Esophagus squamous epithelium (tissue), 5 donors: ENCODE results near the gene PLD2. TPM values are rescaled to one million over a fixed set of nuclear protein-coding genes. Genes with fewer than 3 reads are reported as not detected.

Source experiments
- DNase-seq: peaks from one replicate; lab custom pipeline; 2025; lab: John Stamatoyannopoulos, UW
- H3K27ac ChIP-seq, 4 donors: fragments of 200-600 bp; sonication (generic); one replicate each; pipeline ENCODE4 v1.5.1; 2016 to 2019; ENCODE audit warnings: mild to moderate bottlenecking in 1 of 4
- H3K27me3 ChIP-seq, 4 donors: fragments of 200-600 bp; sonication (generic); 1 replicate in 3 of 4; 2 replicates in 1 of 4; pipeline versions ENCODE4 v1.5.1 to v1.6.0; 2017 to 2021; ENCODE audit warnings: antibody characterized with exemption in 1 of 4
- H3K36me3 ChIP-seq, 3 donors: fragments of 200-600 bp; sonication (generic); one replicate each; pipeline ENCODE4 v1.5.1; 2016 to 2019
- H3K4me1 ChIP-seq, 3 donors: fragments of 200-600 bp; sonication (generic); one replicate each; pipeline ENCODE4 v1.5.1; 2017 to 2019
- H3K4me3 ChIP-seq, 4 donors: fragments of 200-600 bp; sonication (generic); 1 replicate in 3 of 4; 2 replicates in 1 of 4; pipeline ENCODE4 v1.5.1; 2016 to 2019; ENCODE audit warnings: mild to moderate bottlenecking in 2 of 4, moderate library complexity in 1 of 4
- H3K9me3 ChIP-seq, 3 donors: fragments of 200-600 bp; sonication (generic); one replicate each; pipeline ENCODE4 v1.5.1; 2016 to 2019
- POLR2A ChIP-seq, 4 donors: fragments of 450-650 bp; IDR thresholded peaks; one replicate each; pipeline ENCODE4 v1.6.1; 2017; ENCODE audit warnings: antibody characterized with exemption in 4 of 4, mild to moderate bottlenecking in 4 of 4, moderate library complexity in 3 of 4
- WGBS, 2 donors: methylation state at CpG; one replicate each; pipeline ENCODE4 v1.1.5; 2018; 5-methylcytosine and 5-hydroxymethylcytosine counted together
- intact Hi-C: fragments of 100-400 bp; cut with DNase I; formaldehyde crosslinking; loops from one replicate; pipeline ENCODE4 v1.15.0; 2022
- total RNA-seq, 4 donors: library from RNA; depleted of rRNA; stranded (reverse); fragments of >200 nt; gene quantifications; one replicate each; pipeline ENCODE4 v1.1.0, GENCODE V29; 2016
- TF ChIP-seq, protein P1 (sequence below), 6 experiments: fragments of 450-650 bp in 4 of 6; fragments of 200-600 bp in 2 of 6; sonication (generic) in 2 of 6; IDR thresholded peaks; one replicate each; pipeline ENCODE4 v1.5.1; 2016 to 2019; ENCODE audit warnings: antibody characterized with exemption in 6 of 6, mild to moderate bottlenecking in 4 of 6, moderate library complexity in 4 of 6
- donor health status: DM: yes; HTN: yes; CAD: no.

The PLD2 gene
- total RNA-seq, 4 donors from 2014 or later = 38.7 to 114 (median 86.7) TPM

DNA sequence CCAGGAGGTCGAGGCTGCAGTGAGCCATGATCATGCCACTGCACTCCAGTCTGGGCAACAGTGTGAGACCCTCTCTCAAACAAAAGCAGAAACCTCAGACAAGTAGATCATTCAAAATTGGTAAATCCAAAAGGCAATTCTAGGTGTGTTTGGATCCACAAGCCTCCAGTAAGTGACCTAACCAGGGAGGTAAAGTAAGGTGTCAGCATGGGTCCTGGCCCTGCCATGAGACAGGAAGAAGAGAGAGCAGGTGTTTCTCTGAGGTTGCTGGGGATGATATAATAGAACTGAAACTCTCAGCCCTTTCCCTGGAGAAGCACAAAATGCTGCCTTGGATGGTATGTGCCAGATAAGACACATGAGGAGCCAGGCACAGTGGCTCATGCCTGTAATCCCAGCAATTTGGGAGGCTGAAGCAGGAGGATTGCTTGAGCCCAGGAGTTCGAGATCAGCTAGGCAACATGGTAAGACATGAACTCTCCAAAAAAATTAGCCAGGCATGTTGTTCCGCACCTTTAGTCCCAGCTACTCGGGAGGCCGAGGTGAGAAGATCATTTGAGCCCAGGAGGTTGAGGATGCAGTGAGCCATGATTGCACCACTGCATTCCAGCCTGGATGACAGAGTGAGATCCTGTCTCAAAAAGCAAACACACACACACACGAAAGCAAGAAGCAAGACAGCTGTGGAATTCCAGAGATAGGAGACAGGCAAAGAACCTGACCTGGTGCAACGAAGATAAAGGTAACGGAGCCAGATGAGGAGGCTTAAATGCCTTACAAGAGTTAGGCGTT, 28.8 kb upstream of the PLD2 start:
- H3K27me3 ChIP-seq = peaks cover 0 to 55% (median 0%) of the 10 kb centered on the region in 4 donors
- no peak for DNase-seq
- no peak overlapping the region for H3K27ac ChIP-seq
- H3K36me3 ChIP-seq = no peaks in the 10 kb centered on the region
- H3K4me3 ChIP-seq = no peak overlapping the region
- H3K9me3 ChIP-seq = no peaks in the 10 kb centered on the region
- 60 to 64% methylated on average over 9 of the region's 9 CpGs for WGBS, 2 donors
- intact Hi-C loops = no loop called here
- no peaks in the 10 kb centered on the region for H3K4me1 ChIP-seq
- TF ChIP-seq POLR2A (IDR thresholded peaks at IDR 0.05) = no peak
- TF ChIP-seq, protein P1, sequence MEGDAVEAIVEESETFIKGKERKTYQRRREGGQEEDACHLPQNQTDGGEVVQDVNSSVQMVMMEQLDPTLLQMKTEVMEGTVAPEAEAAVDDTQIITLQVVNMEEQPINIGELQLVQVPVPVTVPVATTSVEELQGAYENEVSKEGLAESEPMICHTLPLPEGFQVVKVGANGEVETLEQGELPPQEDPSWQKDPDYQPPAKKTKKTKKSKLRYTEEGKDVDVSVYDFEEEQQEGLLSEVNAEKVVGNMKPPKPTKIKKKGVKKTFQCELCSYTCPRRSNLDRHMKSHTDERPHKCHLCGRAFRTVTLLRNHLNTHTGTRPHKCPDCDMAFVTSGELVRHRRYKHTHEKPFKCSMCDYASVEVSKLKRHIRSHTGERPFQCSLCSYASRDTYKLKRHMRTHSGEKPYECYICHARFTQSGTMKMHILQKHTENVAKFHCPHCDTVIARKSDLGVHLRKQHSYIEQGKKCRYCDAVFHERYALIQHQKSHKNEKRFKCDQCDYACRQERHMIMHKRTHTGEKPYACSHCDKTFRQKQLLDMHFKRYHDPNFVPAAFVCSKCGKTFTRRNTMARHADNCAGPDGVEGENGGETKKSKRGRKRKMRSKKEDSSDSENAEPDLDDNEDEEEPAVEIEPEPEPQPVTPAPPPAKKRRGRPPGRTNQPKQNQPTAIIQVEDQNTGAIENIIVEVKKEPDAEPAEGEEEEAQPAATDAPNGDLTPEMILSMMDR (IDR thresholded peaks at IDR 0.05) = no peak

DNA sequence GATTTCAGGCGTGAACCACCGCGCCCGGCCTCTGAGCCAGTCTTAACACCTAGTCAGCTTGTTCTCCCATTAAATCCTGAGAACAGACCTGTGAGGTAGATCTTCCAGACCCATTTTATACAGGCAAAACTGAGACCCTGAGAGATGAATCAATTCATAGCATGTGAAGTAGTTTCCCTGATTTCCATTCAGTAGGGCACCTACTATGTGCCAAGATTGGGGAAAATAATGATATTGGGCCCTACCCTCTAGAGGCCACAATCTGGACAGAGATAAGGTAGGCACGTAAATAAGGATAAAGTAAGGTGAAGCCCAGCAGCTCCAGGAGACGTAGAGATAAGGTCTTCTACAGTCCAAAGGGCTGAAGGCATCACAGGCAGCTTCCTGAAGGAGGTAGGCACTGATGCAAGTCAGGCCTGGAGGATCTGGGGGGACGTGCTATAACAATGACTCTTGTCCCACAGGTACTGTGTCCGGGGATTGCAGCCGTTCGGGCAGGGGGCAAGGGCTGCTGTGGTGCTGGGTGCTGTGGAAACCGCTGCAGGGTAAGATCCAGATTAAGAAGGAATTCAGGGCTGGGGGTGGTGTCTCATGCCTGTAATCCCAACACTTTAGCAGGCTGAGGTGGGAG, 26.5 kb upstream of the PLD2 start:
- no peaks in the 10 kb centered on the region for H3K36me3 ChIP-seq
- H3K4me1 ChIP-seq = peaks cover under 1 to 5% (median 3%) of the 10 kb centered on the region in 3 donors
- TF ChIP-seq POLR2A (IDR thresholded peaks at IDR 0.05) = no peak
- TF ChIP-seq, protein P1 (IDR thresholded peaks at IDR 0.05) = no peak
- no peak overlapping the region for H3K27ac ChIP-seq
- H3K27me3 ChIP-seq = peaks cover 0 to 68% (median 0%) of the 10 kb centered on the region in 4 donors
- WGBS, 2 donors = 77 to 87% methylated on average over 11 of the region's 11 CpGs
- DNase-seq = no peak
- H3K4me3 ChIP-seq = no peak overlapping the region
- H3K9me3 ChIP-seq = no peaks in the 10 kb centered on the region
- intact Hi-C loops = no loop called here

DNA sequence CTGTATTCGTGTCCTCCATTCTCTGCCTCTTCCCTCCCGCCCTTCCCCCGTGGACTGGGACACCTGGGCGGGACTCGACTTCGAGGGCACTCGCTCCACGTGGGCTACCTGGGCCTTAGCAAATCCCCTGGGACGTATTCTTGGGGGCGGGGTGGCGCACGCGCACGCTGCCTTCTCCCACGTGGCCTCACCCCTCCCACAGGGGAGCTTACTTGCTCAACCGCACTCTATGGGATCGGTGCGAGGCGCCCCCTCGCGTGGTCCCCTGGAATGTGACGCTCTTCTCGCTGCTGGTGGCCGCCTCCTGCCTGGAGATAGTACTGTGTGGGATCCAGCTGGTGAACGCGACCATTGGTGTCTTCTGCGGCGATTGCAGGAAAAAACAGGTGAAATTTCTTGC, 24.3 kb upstream of the PLD2 start:
- H3K4me3 ChIP-seq = no peak overlapping the region
- H3K36me3 ChIP-seq = no peaks in the 10 kb centered on the region
- intact Hi-C loops = no loop called here
- DNase-seq = no peak
- peaks cover 0 to 78% (median 0%) of the 10 kb centered on the region in 4 donors for H3K27me3 ChIP-seq
- no peak overlapping the region for H3K27ac ChIP-seq
- peaks cover 10 to 27% (median 22%) of the 10 kb centered on the region in 3 donors for H3K4me1 ChIP-seq
- TF ChIP-seq, protein P1 (IDR thresholded peaks at IDR 0.05) = no peak
- TF ChIP-seq POLR2A (IDR thresholded peaks at IDR 0.05) = no peak
- no peaks in the 10 kb centered on the region for H3K9me3 ChIP-seq
- WGBS, 2 donors = 44% methylated on average over 5 of the region's 28 CpGs; no CpG with 5 or more reads in 1 of the 2 donors

DNA sequence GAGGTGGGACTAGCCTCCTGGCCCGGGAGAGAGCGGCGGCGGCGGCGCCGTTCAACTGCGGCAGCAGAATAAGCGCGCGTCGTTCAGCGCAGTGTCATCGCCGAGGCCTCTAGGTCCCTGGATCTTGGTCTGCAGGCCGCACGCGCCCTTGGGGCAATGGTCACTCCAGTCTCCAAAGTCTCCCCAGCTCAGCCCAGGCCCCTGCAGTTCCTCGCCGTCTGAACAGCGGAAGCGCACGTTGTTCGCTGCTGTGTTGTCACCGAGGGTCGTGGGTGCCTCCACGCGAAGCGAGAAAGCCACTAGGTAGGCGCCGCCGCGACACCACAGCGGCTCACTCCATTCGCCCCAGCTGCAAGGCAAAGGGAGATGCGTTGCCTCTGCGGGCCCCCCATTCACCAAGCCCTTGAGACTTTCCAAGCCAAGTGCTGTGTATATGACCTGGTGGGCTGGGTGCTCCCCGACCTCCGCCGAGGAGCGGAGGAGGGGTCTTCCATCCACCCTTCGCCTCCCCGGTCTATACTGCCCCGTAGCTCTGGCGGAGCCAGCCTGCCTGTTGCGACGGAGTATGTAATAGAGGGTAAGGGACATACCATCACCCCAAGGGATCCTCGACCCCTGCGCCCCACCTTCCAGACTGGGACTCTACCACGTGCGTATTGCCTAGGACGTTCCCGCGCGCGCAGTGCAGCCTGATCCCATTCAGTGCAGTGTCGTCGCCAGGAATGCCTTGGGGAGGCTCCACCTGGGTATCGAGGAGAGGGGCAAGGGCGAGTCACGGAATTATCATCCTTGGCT, 21.4 kb upstream of the PLD2 start:
- Histone ChIP-seq H3K4me1 (peaks cover 21 to 49% (median 32%) of the 10 kb centered on the region in 3 donors), H3K27ac (no peak overlapping the region), H3K36me3 (no peaks in the 10 kb centered on the region), H3K4me3 (peak overlapping the region in 3 of 4 donors; percentile 5 to 44 (median 32)), H3K27me3 (peaks cover 0 to 59% (median 0%) of the 10 kb centered on the region in 4 donors), H3K9me3 (no peaks in the 10 kb centered on the region)
- WGBS, 2 donors = 10 to 22% methylated on average over 9 to 38 of the region's 61 CpGs
- TF ChIP-seq, protein P1 (IDR thresholded peaks at IDR 0.05) = no peak
- TF ChIP-seq POLR2A (IDR thresholded peaks at IDR 0.05) = no peak
- intact Hi-C loops = loop anchor here (5.0 kb wide), 2 partner anchors 48 to 102 kb away; partner anchors contain the start of genes CXCL16 and ZMYND15
- no peak for DNase-seq
